Activated CD4-positive, alpha-beta memory T cell treated with anti-CD3 and anti-CD28 coated beads for 36 hours (primary cell): Measurements from ENCODE around the gene GSC2. TPM values are rescaled to one million over a fixed set of nuclear protein-coding genes. Genes with fewer than 3 reads are reported as not detected.
A peak's percentile ranks its signal among the peaks of the same experiment; 100 is the strongest.
"Not testable (repeated sequence)": the region's sequence is repeated elsewhere in the genome, so short reads cannot be mapped to it uniquely, and the experiment has no call there.

Source experiments
- CTCF ChIA-PET: fragments of 350-600 bp; sonication (Branson Sonifier 250); formaldehyde crosslinking; loops from one replicate; lab custom pipeline; 2021; ENCODE audit warnings: antibody characterized with exemption, inconsistent platforms; lab: Charles Lee
- POLR2A ChIA-PET: fragments of 350-600 bp; sonication (Branson Sonifier 250); formaldehyde crosslinking; loops from one replicate; lab custom pipeline; 2021; ENCODE audit warnings: antibody characterized with exemption; lab: Charles Lee
- DNase-seq: peaks from one replicate; pipeline ENCODE4 v3.0.0-alpha.2; 2020
- H3K27ac Mint-ChIP-seq: one replicate; pipeline ENCODE4 v1.8.0; 2021; ENCODE audit warnings: mixed read lengths
- H3K27me3 Mint-ChIP-seq: one replicate; pipeline ENCODE4 v1.8.0; 2021; ENCODE audit warnings: mixed read lengths
- H3K36me3 Mint-ChIP-seq: one replicate; pipeline ENCODE4 v1.8.0; 2021; ENCODE audit warnings: mixed read lengths
- H3K4me1 Mint-ChIP-seq: one replicate; pipeline ENCODE4 v1.8.0; 2021; ENCODE audit warnings: low read depth, mixed read lengths
- H3K4me3 Mint-ChIP-seq: one replicate; pipeline ENCODE4 v1.8.0; 2021; ENCODE audit warnings: mild to moderate bottlenecking, mixed read lengths
- H3K9me3 Mint-ChIP-seq: one replicate; pipeline ENCODE4 v1.8.0; 2021; ENCODE audit warnings: mixed read lengths
- intact Hi-C: fragments of 100-400 bp; cut with micrococcal nuclease; formaldehyde crosslinking; loops from one replicate; pipeline ENCODE4 v1.15.1; 2023
- total RNA-seq, 2 experiments: library from RNA; stranded (reverse); gene quantifications; one replicate each; pipeline ENCODE4 v1.2.3, GENCODE V29; 2021

The GSC2 gene
- total RNA-seq, 2 experiments from 2014 or later = not detected

GRCh38 chr22:19167106-19167869, 17.2 kb upstream of the GSC2 start:
- no peaks in the 10 kb centered on the region for H3K9me3 Mint-ChIP-seq
- ChIA-PET CTCF (interaction anchor here (0.9 kb wide), 1 partner anchor 18 kb away, joined by 3 read pairs; the partner anchor contains the start of gene GSC2), POLR2A (interaction anchor here (1.1 kb wide), 1 partner anchor 11 kb away, joined by 3 read pairs; the partner anchor contains the start of gene SLC25A1)
- no peak for DNase-seq
- intact Hi-C loops = no loop called here
- H3K27me3 Mint-ChIP-seq = peaks cover 31% of the 10 kb centered on the region
- H3K36me3 Mint-ChIP-seq = no peaks in the 10 kb centered on the region
- H3K4me3 Mint-ChIP-seq = no peak overlapping the region
- peaks cover 21% of the 10 kb centered on the region for H3K4me1 Mint-ChIP-seq
- no peak overlapping the region for H3K27ac Mint-ChIP-seq

GRCh38 chr22:19166421-19166820, 16.3 kb upstream of the GSC2 start:
- DNase-seq = no peak
- ChIA-PET POLR2A (no interaction called here), CTCF (no interaction called here)
- no peak overlapping the region for H3K27ac Mint-ChIP-seq
- H3K36me3 Mint-ChIP-seq = no peaks in the 10 kb centered on the region
- H3K4me1 Mint-ChIP-seq = peaks cover 19% of the 10 kb centered on the region
- H3K9me3 Mint-ChIP-seq = no peaks in the 10 kb centered on the region
- intact Hi-C loops = no loop called here
- H3K4me3 Mint-ChIP-seq = no peak overlapping the region
- peaks cover 31% of the 10 kb centered on the region for H3K27me3 Mint-ChIP-seq

- H3K36me3 Mint-ChIP-seq = no peaks in the 10 kb centered on the region
- H3K4me1 Mint-ChIP-seq = peaks cover 5% of the 10 kb centered on the region
- H3K27ac Mint-ChIP-seq = no peak overlapping the region
- peaks cover 24% of the 10 kb centered on the region for H3K27me3 Mint-ChIP-seq
- ChIA-PET POLR2A (no interaction called here), CTCF (no interaction called here)
- intact Hi-C loops = no loop called here
- H3K4me3 Mint-ChIP-seq = no peak overlapping the region
- H3K9me3 Mint-ChIP-seq = no peaks in the 10 kb centered on the region
- no peak for DNase-seq
Measured at GRCh38 chr22:19164425-19164824, 14.3 kb upstream of the GSC2 start.

- POLR2A ChIA-PET, H3K4me1 Mint-ChIP-seq, H3K9me3 Mint-ChIP-seq, H3K4me3 Mint-ChIP-seq, CTCF ChIA-PET, DNase-seq, H3K27ac Mint-ChIP-seq, intact Hi-C loops, H3K27me3 Mint-ChIP-seq, H3K36me3 Mint-ChIP-seq: not testable (repeated sequence)
Measured at GRCh38 chr22:19158649-19159048, 8.6 kb upstream of the GSC2 start.

GRCh38 chr22:19156109-19156508, 6.0 kb upstream of the GSC2 start:
- H3K27ac Mint-ChIP-seq, intact Hi-C loops, H3K4me3 Mint-ChIP-seq, H3K4me1 Mint-ChIP-seq, DNase-seq, H3K9me3 Mint-ChIP-seq, CTCF ChIA-PET, H3K36me3 Mint-ChIP-seq: not testable (repeated sequence)
- POLR2A ChIA-PET = interaction anchor here (0.8 to 1.7 kb wide), 2 partner anchors 8 to 12 kb away, joined by 3 read pairs; partner anchors contain the start of gene ESS2
- H3K27me3 Mint-ChIP-seq = peaks cover 22% of the 10 kb centered on the region

GRCh38 chr22:19152942-19153883, 3.1 kb upstream of the GSC2 start:
- Mint-ChIP-seq H3K27ac (no peak overlapping the region), H3K9me3 (no peaks in the 10 kb centered on the region), H3K27me3 (peaks cover 35% of the 10 kb centered on the region), H3K36me3 (no peaks in the 10 kb centered on the region), H3K4me1 (peaks cover 6% of the 10 kb centered on the region), H3K4me3 (no peak overlapping the region)
- CTCF ChIA-PET = interaction anchor here (1.4 kb wide), 1 partner anchor 9 kb away, joined by 8 read pairs; the partner anchor contains the start of gene ESS2
- DNase-seq = no peak
- intact Hi-C loops = no loop called here
- POLR2A ChIA-PET = interaction anchor here (1.2 kb wide), 1 partner anchor 9 kb away, joined by 3 read pairs; no protein-coding TSS in a partner anchor

GRCh38 chr22:19151329-19152191, 1.5 kb upstream of the GSC2 start:
- H3K27me3 Mint-ChIP-seq = peaks cover 36% of the 10 kb centered on the region
- CTCF ChIA-PET = no interaction called here
- no peak overlapping the region for H3K27ac Mint-ChIP-seq
- intact Hi-C loops = no loop called here
- POLR2A ChIA-PET = no interaction called here
- no peaks in the 10 kb centered on the region for H3K36me3 Mint-ChIP-seq
- no peaks in the 10 kb centered on the region for H3K9me3 Mint-ChIP-seq
- no peak for DNase-seq
- H3K4me1 Mint-ChIP-seq = peaks cover 6% of the 10 kb centered on the region
- H3K4me3 Mint-ChIP-seq = no peak overlapping the region

GRCh38 chr22:19150482-19151328, 613 bp upstream of the GSC2 start:
- Mint-ChIP-seq H3K4me3 (no peak overlapping the region), H3K27ac (no peak overlapping the region), H3K9me3 (no peaks in the 10 kb centered on the region), H3K4me1 (peaks cover 6% of the 10 kb centered on the region), H3K36me3 (no peaks in the 10 kb centered on the region), H3K27me3 (peaks cover 36% of the 10 kb centered on the region)
- ChIA-PET CTCF (no interaction called here), POLR2A (no interaction called here)
- intact Hi-C loops = no loop called here
- DNase-seq = no peak

- Mint-ChIP-seq H3K27ac (no peak overlapping the region), H3K27me3 (peaks cover 33% of the 10 kb centered on the region), H3K4me3 (peak overlapping the region; percentile 36), H3K36me3 (no peaks in the 10 kb centered on the region), H3K9me3 (no peaks in the 10 kb centered on the region), H3K4me1 (peaks cover 11% of the 10 kb centered on the region)
- POLR2A ChIA-PET = no interaction called here
- DNase-seq = peak; percentile 48
- CTCF ChIA-PET = interaction anchor here (1.4 kb wide), 1 partner anchor 18 kb away, joined by 3 read pairs; no protein-coding TSS in a partner anchor
- intact Hi-C loops = no loop called here
Measured at GRCh38 chr22:19149047-19149883, 827 bp downstream of the GSC2 start.

- ChIA-PET POLR2A (interaction anchor here (1.4 kb wide), 1 partner anchor 25 kb away, joined by 3 read pairs; no protein-coding TSS in a partner anchor), CTCF (interaction anchor here (1.4 to 4.9 kb wide), 2 partner anchors 19 to 30 kb away, joined by 3 to 22 read pairs; partner anchors contain the start of gene SLC25A1)
- peaks cover 29% of the 10 kb centered on the region for H3K27me3 Mint-ChIP-seq
- H3K27ac Mint-ChIP-seq = no peak overlapping the region
- peaks cover 3% of the 10 kb centered on the region for H3K36me3 Mint-ChIP-seq
- intact Hi-C loops = no loop called here
- H3K9me3 Mint-ChIP-seq = no peaks in the 10 kb centered on the region
- no peak for DNase-seq
- peaks cover 17% of the 10 kb centered on the region for H3K4me1 Mint-ChIP-seq
- H3K4me3 Mint-ChIP-seq = no peak overlapping the region
Measured at GRCh38 chr22:19148417-19149046, 1.6 kb downstream of the GSC2 start.
